Cortex of kidney (tissue), 1 donor: Measurements from ENCODE around the gene RBM10.

ENCODE experiments used
- DNase-seq: peaks from one replicate; lab custom pipeline; 2025; lab: John Stamatoyannopoulos, UW

RBM10 gene

DNA sequence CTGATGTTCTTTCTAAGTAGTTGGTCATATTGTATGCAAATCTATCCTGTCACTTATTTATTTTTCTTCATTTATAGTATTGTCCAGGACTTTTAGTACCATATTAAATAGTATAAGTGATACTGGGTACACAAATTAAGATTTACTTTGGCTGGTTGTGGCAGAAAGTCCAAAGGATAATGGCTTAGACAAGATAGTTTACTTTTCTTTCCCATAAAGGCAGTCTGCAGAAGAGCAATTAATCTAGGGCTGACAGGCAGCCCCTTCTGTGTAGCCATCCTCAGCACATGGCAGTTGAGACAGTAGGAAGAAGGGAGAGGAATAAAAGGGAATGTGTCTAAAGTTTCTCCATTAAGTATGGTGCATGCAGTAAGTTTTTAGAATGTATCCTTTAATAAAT lies 6.4 kb downstream of the RBM10 start:
- no peak for DNase-seq

DNA sequence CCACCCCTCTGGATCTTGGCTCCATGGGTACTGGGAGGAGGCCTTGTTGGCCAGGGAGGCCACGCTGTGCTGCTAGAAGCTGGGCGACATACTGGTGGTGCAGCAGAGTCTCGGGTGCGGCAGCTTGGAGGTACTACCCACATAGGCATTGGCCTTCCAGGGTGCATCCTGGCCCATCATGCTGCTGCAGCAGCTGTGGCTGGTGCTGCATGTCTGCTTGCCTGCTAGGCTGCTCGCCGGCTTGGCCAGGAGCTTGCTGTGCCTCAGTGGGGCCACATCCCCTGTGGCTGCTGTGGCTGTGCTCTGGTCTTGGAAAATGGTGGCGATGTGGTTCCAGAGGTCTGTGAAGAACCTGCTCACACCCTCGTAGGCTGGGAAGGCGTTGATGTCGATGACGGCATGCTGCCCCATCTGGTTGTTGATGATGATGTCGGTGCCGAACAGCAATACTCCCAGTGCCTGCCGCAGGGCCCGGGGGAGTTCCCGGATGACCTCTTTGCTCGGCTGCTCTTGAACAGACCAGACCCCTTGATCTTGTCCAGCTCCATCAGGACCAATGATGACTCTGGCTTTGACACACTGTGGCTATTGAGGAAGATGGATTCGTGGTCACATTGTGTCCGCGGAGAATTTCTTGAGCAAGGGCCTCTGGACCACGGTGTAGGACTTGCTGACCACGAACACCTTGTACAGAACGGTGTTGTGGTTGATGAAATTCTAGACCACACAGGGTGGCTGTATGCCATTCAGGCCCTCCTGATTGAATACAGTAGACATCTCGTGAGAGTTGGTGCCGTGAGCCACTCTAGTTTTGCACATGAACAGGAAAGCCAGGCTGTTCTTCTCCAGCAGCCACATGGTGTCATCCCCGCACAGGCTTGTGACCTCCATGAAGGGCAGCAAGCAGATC lies 11.8 kb downstream of the RBM10 start:
- no peak for DNase-seq

DNA sequence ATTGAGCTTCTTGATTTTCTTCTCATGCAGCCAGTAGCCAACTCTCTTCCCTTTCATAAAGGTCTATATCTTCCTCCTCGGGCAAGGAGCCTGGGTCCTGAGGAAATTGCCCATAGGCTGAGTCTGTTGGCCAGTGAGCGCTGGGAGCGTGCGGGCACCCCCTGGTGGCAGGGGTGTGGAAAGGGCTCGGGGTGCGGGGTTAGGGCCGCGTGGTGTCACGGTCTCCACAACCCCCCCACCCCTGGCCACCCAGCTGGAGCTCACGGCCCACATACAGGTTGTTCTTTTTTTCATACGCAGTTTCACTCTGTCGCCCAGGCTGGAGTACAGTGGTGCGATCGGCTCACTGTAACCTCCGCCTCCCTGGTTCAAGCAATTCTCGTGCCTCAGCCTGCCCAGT lies 13.1 kb downstream of the RBM10 start:
- no peak for DNase-seq

DNA sequence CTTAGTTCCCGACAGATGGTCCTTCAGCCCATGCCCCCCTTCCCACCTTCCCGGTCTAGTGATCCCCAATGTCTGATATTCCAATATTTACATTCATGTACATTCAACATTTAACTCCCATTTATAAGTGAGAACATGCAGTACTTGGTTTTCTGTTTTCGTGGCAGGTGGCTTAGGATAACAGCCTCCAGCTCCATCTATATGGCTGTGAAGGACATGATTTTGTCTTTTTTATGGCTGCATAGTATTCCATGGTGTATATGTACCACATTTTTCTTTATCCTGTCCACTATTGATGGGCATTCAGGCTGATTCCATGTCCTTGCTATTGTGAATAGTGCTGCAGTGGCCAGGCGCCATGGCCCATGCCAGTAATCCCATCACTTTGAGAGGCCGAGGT lies 13.8 kb downstream of the RBM10 start:
- no peak for DNase-seq

DNA sequence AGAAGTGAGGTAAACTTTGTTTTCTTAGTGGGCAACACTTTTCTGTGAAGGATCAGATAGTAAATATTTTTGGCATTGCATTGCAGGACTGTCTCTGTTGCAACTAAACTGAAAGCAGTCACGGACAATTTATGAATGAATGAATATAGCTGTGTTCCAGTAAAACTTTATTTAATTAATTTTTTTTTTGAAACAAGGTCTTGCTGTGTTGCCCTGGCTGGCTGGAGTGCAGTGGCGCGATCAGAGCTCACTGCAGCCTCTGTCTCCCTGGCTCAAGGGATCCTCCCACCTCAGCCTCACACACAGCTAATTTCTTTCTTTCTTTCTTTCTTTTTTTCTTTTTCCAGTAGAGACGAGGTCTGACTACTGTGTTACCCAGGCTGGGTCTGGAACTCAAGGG lies 15.8 kb downstream of the RBM10 start:
- no peak for DNase-seq

DNA sequence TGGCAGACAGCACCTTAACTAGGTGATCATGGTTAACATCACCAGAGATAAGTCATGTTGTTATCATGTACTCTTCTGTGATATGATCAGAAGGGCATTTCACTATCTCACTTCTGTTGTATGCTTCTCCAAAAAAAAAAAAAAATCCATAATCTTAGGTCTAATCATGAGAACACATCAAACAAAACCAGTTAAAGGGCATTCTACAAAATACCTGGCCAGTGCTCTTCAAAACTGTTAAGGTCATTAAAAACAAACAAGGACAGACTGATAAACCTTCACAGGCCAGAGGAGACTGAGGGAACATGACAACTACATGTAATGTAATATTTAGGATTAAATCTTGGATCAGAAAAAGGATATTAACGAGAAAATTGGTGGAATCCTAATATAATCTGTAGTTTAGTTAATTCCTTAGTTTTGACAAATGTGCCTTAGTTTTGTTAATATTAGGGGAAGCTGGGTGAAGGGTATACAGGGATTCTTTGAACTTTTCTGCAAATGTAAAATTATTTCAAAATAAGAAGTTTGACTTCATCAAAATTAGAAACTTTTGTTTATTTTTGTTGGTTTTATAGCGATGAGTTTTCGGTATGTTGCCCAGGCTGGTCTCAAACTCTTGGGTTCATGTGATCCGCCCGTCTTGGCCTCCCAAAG lies 18.0 kb downstream of the RBM10 start:
- no peak for DNase-seq

DNA sequence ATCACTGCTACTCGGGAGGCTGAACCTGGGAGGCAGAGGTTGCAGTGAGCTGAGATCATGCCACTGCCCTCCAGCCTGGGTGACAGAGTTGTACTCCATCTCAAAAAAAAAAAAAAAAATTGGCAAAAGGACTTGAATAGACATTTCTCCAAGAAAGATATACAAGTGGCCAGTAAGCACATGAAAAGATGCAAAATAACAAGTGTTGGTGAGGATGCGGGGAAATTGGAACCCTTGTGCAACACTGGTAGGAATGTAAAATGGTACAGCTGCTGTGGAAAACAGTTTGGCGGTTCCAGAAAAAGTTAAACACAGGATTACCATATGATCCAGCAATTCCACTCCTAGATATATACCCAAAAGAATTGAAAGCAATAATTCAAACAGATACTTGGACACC lies 19.4 kb downstream of the RBM10 start:
- DNase-seq, result no peak

DNA sequence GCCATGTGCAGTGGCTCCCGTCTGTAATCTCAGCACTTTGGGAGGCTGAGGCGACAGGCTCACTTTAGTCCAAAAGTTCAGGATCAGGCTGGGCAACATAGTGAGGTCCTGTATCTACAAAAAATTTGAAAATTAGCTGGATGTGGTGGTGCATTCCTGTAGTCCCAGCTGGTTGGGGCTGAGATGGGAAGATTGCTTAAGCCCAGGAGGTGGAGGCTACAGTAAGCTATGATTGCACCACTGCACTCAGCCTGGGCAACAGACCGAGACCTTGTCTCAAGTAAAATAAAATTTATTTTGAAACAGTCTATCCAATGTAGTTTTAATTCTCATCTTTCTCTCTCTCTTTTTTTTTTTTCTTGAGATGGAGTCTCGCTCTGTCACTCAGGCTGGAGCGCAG lies 21.1 kb downstream of the RBM10 start:
- no peak for DNase-seq

DNA sequence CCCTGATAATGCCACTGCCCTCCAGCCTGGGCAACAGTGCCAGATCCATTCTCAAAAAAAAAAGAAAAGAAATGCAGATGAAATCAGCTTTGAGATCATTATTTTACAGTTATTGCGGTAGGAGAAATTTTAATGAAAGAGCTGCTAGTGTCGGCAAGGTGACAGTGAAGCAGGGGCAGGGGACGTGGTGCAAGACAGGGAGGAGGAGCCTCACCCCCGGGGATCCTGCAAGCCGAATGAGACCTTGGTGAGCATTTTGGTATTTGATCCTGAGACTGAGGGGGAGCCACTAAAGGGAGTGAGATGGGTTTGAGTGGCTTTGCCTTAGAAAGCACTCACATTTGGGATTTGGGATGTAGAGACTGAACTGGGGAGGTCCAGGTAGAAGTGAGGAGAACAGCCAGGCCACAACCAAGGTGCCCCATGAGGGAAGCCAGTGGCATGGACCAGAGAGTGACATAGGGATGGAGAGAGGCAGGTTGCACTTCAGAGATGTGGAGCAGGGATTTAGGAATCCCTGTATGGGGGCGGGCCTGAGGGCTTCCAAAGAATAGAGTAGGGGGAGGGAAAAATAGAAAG lies 23.6 kb downstream of the RBM10 start:
- no peak for DNase-seq

DNA sequence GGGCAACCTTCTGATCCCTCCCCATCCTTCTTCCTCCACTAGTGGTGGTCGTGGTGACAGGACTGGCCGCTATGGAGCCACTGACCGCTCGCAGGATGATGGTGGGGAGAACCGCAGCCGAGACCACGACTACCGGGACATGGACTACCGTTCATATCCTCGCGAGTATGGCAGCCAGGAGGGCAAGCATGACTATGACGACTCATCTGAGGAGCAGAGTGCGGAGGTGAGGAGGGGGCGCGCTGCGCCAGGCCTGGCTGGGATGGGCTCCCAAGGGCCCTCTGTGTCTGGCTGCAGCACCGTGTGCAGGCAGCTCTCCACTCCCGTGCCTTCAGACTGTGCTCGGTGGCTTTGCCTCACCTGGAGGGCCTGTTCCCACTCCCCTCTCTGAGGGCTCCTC lies 24.3 kb downstream of the RBM10 start:
- DNase-seq, result no peak

DNA sequence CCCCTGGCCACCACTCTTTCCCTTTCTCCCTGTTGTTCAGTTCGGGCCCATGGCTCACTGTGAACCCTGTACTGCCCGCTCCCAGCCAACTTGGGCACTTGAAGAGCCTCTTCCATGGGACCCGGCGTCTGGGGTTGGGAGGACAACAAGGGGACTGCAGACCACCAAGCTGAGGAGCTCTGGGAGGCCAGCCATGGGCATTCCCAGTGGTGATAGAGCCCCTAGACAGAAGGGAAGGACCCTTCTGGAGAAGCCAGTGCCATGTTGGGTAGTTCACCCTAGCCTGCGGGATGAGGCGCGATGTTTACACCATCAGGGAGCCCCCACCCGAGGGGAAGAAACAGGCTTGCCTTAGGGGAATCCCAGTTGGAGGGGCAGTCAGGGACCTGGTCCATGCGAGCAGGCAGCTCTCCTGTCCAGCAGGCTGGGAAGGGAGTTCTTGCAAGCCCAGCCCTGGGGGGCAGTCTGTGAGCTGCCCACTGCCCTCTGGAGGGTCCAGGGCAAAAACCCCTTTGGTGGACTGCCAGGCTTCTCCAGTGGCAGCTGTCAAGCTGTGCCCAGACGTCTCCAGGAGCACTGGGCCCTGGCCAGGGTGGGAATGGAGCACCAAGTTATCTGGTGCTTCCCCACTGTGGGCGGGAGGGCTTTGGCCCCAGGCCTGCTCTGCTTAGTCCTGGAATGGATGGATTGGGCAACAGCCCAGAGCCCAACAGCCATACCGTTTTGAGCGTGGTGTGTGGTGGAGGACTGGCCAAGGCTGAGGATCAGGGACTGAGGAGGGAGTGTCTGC lies 24.9 kb downstream of the RBM10 start:
- no peak for DNase-seq

DNA sequence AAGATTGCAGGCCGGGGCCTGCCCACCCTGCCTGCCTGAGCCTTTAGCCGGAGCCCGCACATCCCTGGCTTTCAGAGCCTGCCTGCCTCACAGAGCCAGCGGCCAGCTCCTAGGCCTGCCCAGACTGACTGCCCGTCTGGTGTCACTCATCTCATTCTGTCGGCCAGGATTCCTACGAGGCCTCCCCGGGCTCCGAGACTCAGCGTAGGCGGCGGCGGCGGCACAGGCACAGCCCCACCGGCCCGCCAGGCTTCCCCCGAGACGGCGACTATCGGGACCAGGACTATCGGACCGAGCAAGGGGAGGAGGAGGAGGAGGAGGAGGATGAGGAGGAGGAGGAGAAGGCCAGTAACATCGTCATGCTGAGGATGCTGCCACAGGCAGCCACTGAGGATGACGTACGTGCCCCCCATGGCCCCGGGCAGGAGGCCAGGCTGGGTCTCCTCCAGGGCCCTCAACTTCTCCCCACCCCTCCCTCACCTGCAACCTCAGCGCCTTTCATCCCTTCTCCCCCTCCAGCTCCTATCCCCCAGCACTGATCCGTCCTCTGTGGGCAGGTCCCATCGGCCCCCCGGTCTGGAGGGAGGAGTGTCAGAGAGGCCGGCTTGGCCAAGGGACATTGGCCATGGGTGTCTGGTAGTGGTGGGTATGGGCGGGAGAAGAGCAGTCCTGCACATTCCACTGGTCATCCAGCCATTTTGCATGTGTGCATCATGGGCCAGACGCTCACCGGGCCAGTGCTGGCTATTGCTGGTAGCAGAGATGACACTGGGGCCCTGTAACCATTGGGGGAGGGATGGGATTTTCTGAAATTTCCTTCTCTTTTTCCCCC lies 26.1 kb downstream of the RBM10 start:
- no peak for DNase-seq

DNA sequence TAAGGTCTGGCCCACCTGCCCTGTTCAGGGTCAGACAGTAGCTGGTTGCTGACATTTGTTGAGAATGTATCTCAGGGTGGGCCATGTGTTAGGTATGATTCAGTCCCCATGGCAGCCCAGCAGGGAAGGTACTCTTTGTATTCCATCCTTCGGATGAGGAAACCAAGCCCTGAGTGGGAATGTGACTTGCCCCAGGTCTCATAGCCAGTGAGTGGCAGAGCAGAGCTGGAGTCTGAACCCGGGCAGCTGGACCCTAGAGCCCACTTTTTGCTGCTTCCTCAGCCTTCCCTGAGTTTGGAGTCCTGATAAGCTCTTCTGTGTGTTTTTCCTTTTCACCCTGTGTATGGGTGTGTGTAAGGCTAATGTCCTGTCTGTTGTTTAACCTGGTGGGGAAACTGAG lies 27.0 kb downstream of the RBM10 start:
- no peak for DNase-seq

DNA sequence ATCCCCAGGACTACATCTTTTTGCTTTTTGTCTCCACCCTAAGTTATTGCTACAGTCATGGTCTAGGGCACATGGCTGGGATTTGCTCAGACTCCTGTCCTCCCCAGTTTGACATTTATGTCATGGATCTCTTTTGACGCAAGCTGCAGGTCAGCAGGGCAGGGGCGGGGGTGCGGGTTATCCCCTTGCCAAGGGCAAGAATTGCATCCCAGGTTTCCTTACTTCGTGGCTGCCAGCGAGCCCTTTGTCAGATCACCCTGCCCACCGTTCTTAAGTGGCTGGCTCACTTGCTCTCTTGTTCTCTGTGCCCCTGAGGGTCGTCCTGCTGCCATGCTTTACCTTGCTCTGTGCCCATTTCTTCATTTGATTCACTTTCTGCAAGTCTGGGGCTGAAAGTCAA lies 27.5 kb downstream of the RBM10 start:
- DNase-seq, result no peak

DNA sequence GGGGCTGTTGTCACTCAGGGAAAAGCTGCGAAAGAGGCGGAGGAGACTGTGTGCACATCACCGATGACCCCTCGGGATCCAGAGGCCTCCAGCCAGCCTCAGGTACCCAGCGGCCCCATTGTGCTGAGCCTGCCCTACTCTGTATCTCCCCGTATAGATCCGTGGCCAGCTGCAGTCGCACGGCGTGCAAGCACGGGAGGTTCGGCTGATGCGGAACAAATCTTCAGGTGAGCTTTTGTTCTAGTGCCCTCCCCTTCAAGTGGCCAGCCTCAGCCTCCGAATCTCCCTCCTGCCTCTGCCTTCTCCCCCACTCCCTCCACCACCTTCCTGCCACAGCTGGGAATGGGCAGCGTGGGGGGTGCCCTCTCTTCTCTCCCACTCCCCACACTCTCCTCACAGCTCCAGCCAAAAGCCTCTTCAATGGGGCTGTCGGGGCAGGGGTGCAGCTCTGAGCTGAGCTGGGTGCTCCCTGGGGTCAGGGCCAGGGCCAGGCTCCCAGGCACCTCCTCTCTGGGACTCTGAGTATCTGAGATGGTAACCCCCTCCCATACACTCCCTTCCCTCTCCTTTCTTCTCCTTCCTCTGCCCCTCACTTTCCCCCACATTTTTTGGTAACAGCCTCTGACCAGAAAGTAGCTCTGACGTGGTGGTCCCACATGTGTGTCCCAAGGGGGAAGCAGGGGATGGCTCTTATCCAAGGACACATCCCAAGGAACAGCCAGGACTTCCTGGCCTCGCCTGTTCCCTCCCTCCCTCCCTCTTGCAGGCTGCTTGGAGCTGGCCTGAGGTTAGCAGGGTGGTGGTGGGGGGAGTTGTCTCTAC lies 28.2 kb downstream of the RBM10 start:
- DNase-seq, result no peak

DNA sequence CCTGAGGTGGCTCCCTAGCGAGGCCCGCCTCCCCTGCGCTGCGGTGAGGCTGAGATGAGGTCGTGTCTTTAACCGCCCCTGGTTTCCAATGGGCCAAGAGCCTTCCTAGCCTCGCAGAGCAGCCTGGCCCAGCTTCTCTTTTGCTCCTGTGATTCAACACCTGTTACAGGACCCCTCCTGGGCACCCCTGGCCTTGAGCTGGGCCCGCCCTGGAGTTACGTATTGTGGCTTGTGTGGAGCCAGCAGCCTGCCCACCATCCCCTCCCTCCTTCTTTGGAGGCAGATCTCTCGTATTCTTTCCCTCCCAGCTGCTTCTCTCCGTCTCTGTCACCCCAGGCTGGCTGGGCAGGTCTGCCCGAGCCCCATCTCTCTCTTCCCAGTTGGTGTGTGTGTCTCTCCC lies 29.4 kb downstream of the RBM10 start:
- no peak for DNase-seq

DNA sequence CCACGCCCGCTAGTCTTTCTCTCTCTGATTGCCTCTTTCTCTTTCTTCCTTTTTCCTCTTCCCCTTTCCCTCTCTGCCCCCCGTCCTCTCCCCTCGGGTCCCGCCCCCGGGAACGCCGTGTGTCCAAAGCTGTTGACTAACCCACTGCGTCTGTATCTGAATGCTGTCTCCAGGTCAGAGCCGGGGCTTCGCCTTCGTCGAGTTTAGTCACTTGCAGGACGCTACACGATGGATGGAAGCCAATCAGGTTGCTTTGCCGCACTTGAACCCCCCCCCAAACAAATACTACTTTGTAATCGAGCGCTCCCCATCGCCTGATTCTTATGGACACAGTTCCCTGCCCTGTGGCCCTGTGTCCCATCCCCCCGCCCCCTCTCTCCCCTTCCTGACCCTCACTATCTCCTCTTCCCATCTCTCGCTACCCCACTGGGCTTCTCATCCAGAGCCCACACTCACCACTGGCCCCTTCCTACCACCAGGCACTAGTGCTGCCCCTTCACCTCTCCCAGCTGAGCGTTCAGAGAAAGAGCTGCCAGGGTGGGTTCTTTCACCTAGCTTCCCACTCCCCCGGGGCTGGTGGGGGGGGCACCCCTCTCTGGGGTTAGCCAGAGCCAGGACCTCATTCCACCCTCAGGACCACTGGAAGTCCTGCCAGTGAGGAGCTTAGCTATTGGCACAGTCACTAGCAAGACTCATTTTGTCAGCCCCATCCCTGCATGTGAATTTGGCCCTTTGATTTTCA lies 30.0 kb downstream of the RBM10 start:
- DNase-seq, result no peak

DNA sequence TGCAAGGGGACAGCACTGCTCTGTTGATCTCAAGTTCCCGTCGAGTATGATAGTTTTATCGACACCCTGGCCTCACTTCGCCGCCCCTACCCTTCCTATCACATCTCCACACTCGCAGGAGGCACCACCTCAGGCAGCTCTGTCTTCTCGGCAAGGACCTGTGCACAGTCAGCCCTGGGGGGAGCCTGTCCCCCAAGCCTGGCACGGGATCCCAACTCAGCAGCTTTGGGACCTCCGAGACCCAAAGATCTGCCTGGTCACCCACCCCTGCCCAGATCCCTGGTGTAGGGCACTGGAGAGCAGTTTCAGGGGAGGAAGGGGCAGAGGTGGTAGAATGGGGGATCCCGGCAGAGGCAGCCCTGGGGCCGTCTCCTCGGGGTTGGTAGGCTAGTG lies 30.6 kb downstream of the RBM10 start:
- DNase-seq, result no peak

DNA sequence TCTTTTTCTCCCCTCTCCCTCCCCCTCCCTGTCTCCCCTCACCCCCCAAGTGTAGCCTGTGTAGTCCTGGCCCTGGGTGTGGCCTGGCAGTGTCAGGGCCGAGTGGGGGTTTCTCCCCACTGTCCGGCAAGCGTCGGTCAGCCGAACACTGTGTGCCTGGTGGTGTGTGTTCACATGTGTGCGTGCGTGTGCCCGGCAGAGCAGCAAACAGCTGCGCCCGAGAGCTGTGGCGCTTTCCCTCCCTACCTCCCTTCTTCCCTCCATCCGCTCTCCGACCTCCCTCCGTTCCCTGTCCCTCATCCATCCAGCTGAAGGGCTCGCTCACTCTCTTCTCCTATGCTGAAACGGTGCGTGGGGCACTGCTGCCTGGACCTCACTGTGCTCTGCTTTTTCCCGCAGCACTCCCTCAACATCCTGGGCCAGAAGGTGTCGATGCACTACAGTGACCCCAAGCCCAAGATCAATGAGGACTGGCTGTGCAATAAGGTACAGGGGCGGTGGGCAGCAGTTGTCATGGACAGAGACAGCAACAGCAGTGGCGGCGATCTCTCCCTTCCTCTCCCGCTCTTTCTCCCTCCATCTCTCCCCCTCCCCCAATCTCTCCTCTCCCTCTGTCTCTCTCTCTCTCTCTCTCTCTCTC lies 31.2 kb downstream of the RBM10 start:
- no peak for DNase-seq
